H9 (cell line): ENCODE results near the gene SIVA1. TPM values are rescaled to one million over a fixed set of nuclear protein-coding genes. Genes with fewer than 3 reads are reported as not detected.

Source experiments
- DNase-seq: peaks from one replicate; pipeline ENCODE4 v3.0.0-alpha.2; 2017
- H2AFZ ChIP-seq: one replicate; pipeline ENCODE4 v1.6.1; 2013; ENCODE audit warnings: mild to moderate bottlenecking, low read length, control low read depth, moderate library complexity
- H2AK5ac ChIP-seq: 2 replicates; pipeline ENCODE4 v1.6.1; 2013; ENCODE audit warnings: low read length, control low read depth, mixed read lengths; ENCODE audit not compliant: insufficient read length
- H2BK120ac ChIP-seq: one replicate; pipeline ENCODE4 v1.6.1; 2013; ENCODE audit warnings: low read depth, mild to moderate bottlenecking, low read length, control low read depth, inconsistent platforms; ENCODE audit not compliant: poor library complexity, severe bottlenecking
- H2BK12ac ChIP-seq: 2 replicates; pipeline ENCODE4 v1.6.1; 2013; ENCODE audit warnings: low read length, control low read depth, mixed read lengths, low read depth; ENCODE audit not compliant: insufficient read length
- H2BK15ac ChIP-seq: 2 replicates; pipeline ENCODE4 v1.6.1; 2013; ENCODE audit warnings: low read depth, low read length, control low read depth
- H2BK20ac ChIP-seq: one replicate; pipeline ENCODE4 v1.6.1; 2013; ENCODE audit warnings: low read depth, mild to moderate bottlenecking, low read length, control low read depth, inconsistent platforms; ENCODE audit not compliant: poor library complexity, severe bottlenecking
- H2BK5ac ChIP-seq: 2 replicates; pipeline ENCODE4 v1.6.1; 2013; ENCODE audit warnings: low read length, control low read depth, mixed read lengths; ENCODE audit not compliant: insufficient read length
- H3K14ac ChIP-seq: 2 replicates; pipeline ENCODE4 v1.6.1; 2013; ENCODE audit warnings: low read length, control low read depth; ENCODE audit not compliant: insufficient read depth
- H3K18ac ChIP-seq: 2 replicates; pipeline ENCODE4 v1.6.1; 2013; ENCODE audit warnings: low read depth, mild to moderate bottlenecking, mixed read lengths, low read length, control low read depth; ENCODE audit not compliant: insufficient read length
- H3K23ac ChIP-seq: 2 replicates; pipeline ENCODE4 v1.6.1; 2013; ENCODE audit warnings: low read length, control low read depth, mixed read lengths, low read depth; ENCODE audit not compliant: insufficient read length
- H3K23me2 ChIP-seq: 2 replicates; pipeline ENCODE4 v1.6.1; 2013; ENCODE audit warnings: low read depth, mild to moderate bottlenecking, mixed read lengths, low read length, control low read depth; ENCODE audit not compliant: insufficient read length, poor library complexity, severe bottlenecking
- H3K27ac ChIP-seq: 2 replicates; pipeline ENCODE4 v1.5.1; 2013; ENCODE audit warnings: low read length, control low read depth, mixed read lengths, low read depth; ENCODE audit not compliant: insufficient read length
- H3K27me3 ChIP-seq: 2 replicates; pipeline ENCODE4 v1.6.1; 2013; ENCODE audit warnings: low read length, control low read depth, inconsistent platforms; ENCODE audit not compliant: insufficient read depth
- H3K4ac ChIP-seq: 2 replicates; pipeline ENCODE4 v1.6.1; 2013; ENCODE audit warnings: low read depth, mild to moderate bottlenecking, control low read depth, inconsistent platforms, low read length, moderate library complexity
- H3K4me1 ChIP-seq: 2 replicates; pipeline ENCODE4 v1.6.1; 2013; ENCODE audit warnings: low read length, control low read depth, inconsistent platforms; ENCODE audit not compliant: insufficient read depth
- H3K4me2 ChIP-seq: 2 replicates; pipeline ENCODE4 v1.6.1; 2013; ENCODE audit warnings: low read length, control low read depth, mixed read lengths; ENCODE audit not compliant: insufficient read length, insufficient read depth
- H3K56ac ChIP-seq: 2 replicates; pipeline ENCODE4 v1.6.1; 2013; ENCODE audit warnings: low read depth, mild to moderate bottlenecking, mixed read lengths, low read length, control low read depth; ENCODE audit not compliant: insufficient read length
- H3K79me1 ChIP-seq: 2 replicates; pipeline ENCODE4 v1.6.1; 2013; ENCODE audit warnings: low read depth, mild to moderate bottlenecking, moderate library complexity, low read length, control low read depth, inconsistent platforms; ENCODE audit not compliant: insufficient read depth, poor library complexity, severe bottlenecking
- H3K79me2 ChIP-seq: 2 replicates; pipeline ENCODE4 v1.6.1; 2013; ENCODE audit warnings: low read length, control low read depth, inconsistent platforms; ENCODE audit not compliant: insufficient read depth
- H3K9ac ChIP-seq: 2 replicates; pipeline ENCODE4 v1.6.1; 2013; ENCODE audit warnings: low read length, control low read depth, mixed read lengths; ENCODE audit not compliant: insufficient read length; ENCODE audit errors: extremely low read depth
- H3K9me3 ChIP-seq: one replicate; pipeline ENCODE4 v1.6.1; 2013; ENCODE audit warnings: low read depth, low read length, inconsistent platforms; ENCODE audit not compliant: control insufficient read depth
- H3T11ph ChIP-seq: one replicate; pipeline ENCODE4 v1.6.1; 2013; ENCODE audit warnings: mild to moderate bottlenecking, low read length, control low read depth, inconsistent platforms
- H4K20me1 ChIP-seq: one replicate; pipeline ENCODE4 v1.6.1; 2013; ENCODE audit not compliant: control insufficient read depth, insufficient read length, insufficient read depth
- H4K5ac ChIP-seq: 2 replicates; pipeline ENCODE4 v1.6.1; 2013; ENCODE audit warnings: low read depth, mild to moderate bottlenecking, mixed read lengths, low read length, control low read depth; ENCODE audit not compliant: insufficient read length
- H4K8ac ChIP-seq: replicated peaks from 2 replicates; pipeline ENCODE4 v1.6.1; 2013; ENCODE audit warnings: low read length, control low read depth, mixed read lengths, low read depth; ENCODE audit not compliant: insufficient read length
- H4K91ac ChIP-seq: 2 replicates; pipeline ENCODE4 v1.6.1; 2013; ENCODE audit warnings: low read depth, mild to moderate bottlenecking, moderate library complexity, mixed read lengths, low read length, control low read depth; ENCODE audit not compliant: insufficient read length
- H3K27ac Mint-ChIP-seq, 3 experiments: 2 replicates in 2 of 3; 3 replicates in 1 of 3; pipeline ENCODE4 v1.8.0; 2020 to 2021; ENCODE audit warnings: mixed read lengths in 3 of 3, mild to moderate bottlenecking in 1 of 3, moderate library complexity in 1 of 3
- H3K27me3 Mint-ChIP-seq: 2 replicates; pipeline ENCODE4 v1.8.0; 2021; ENCODE audit warnings: low read depth, mild to moderate bottlenecking, moderate library complexity, mixed read lengths
- H3K36me3 Mint-ChIP-seq, 3 experiments: 2 replicates in 2 of 3; 3 replicates in 1 of 3; pipeline ENCODE4 v1.8.0; 2020 to 2021; ENCODE audit warnings: low read depth in 3 of 3, mixed read lengths in 3 of 3; ENCODE audit not compliant: insufficient read depth in 1 of 3
- H3K4me1 Mint-ChIP-seq, 2 experiments: 2 replicates each; pipeline ENCODE4 v1.8.0; 2020; ENCODE audit warnings: mixed read lengths in 2 of 2
- H3K4me3 Mint-ChIP-seq, 2 experiments: 2 replicates in 1 of 2; 3 replicates in 1 of 2; pipeline ENCODE4 v1.8.0; 2020 to 2021; ENCODE audit warnings: mild to moderate bottlenecking in 2 of 2, mixed read lengths in 2 of 2, moderate library complexity in 1 of 2
- H3K9me3 Mint-ChIP-seq, 2 experiments: 2 replicates in 1 of 2; 3 replicates in 1 of 2; pipeline ENCODE4 v1.8.0; 2020; ENCODE audit warnings: mild to moderate bottlenecking in 2 of 2, mixed read lengths in 2 of 2, moderate library complexity in 1 of 2
- CTCF ChIP-seq: fragments of 200-600 bp; sonication (generic); conservative IDR thresholded peaks from 3 replicates; pipeline ENCODE4 v1.8.0; 2021; ENCODE audit warnings: antibody characterized with exemption, mild to moderate bottlenecking
- WGBS: extraction: QIAGEN DNeasy Blood & Tissue Kit; methylation state at CpG from one replicate; pipeline ENCODE4 v1.1.7; 2013; ENCODE audit warnings: missing lambda C conversion rate, low lambda C conversion rate, mixed read lengths; ENCODE audit not compliant: insufficient read length; ENCODE audit errors: extremely low coverage; 5-methylcytosine and 5-hydroxymethylcytosine counted together
- total RNA-seq: library from RNA; stranded (reverse); gene quantifications from 2 replicates; pipeline ENCODE4 v1.2.1, GENCODE V29; 2021

Gene SIVA1
- total RNA-seq, 1 experiment from 2014 or later, result 125 TPM

- H3K27ac ChIP-seq, result no peak overlapping the region
- peak overlapping the region in 1 of 3 experiments; percentile 2; a peak in 1 of 7 replicates for H3K27ac Mint-ChIP-seq
Measured at GRCh38 chr14:104798300-104799243, 45.6 kb downstream of the SIVA1 start.

More at GRCh38 chr14:104798300-104799243, 45.6 kb downstream of the SIVA1 start:
- Histone ChIP-seq H2BK12ac (no peak overlapping the region), H3K79me1 (no peaks in the 10 kb centered on the region), H3T11ph (no peak overlapping the region), H4K20me1 (no peaks in the 10 kb centered on the region), H3K4ac (no peak overlapping the region), H3K4me2 (peak overlapping the region; percentile 50), H2BK120ac (no peak overlapping the region), H3K14ac (no peak overlapping the region), H3K9me3 (no peaks in the 10 kb centered on the region), H4K5ac (no peak overlapping the region), H3K27me3 (peaks cover 23% of the 10 kb centered on the region; the same call in 1 of the 2 replicates), H2AFZ (no peak overlapping the region), H3K18ac (no peak overlapping the region), H3K79me2 (no peaks in the 10 kb centered on the region), H2BK5ac (no peak overlapping the region), H2AK5ac (no peak overlapping the region), H3K23me2 (peaks cover 21% of the 10 kb centered on the region), H3K56ac (no peak overlapping the region), H3K23ac (no peak overlapping the region), H2BK20ac (no peak overlapping the region), H4K8ac (no peak overlapping the region), H3K4me1 (peaks cover 6% of the 10 kb centered on the region; the same call in 1 of the 2 replicates), H4K91ac (no peak overlapping the region), H3K9ac (no peak overlapping the region), H2BK15ac (no peak overlapping the region)
- WGBS, result no CpG with 5 or more reads among the region's 16 CpGs
- H3K27me3 Mint-ChIP-seq, result peaks cover 67% of the 10 kb centered on the region
- H3K36me3 Mint-ChIP-seq, result peaks cover 0 to 4% (median 2%) of the 10 kb centered on the region in 3 experiments; a peak in 2 of 7 replicates
- TF ChIP-seq CTCF, result no peak
- peaks cover 33 to 52% of the 10 kb centered on the region in 2 experiments for H3K4me1 Mint-ChIP-seq
- H3K9me3 Mint-ChIP-seq, result no peaks in the 10 kb centered on the region; a peak in 2 of 5 replicates
- H3K4me3 Mint-ChIP-seq, result peak overlapping the region in 1 of 2 experiments; percentile 82; a peak in 3 of 5 replicates
- no peak for DNase-seq
